ENCODE results near the gene BRICD5. TPM values are rescaled to one million over a fixed set of nuclear protein-coding genes. Genes with fewer than 3 reads are reported as not detected.

Gene BRICD5
- total RNA-seq, 1 donor from 2014 or later, result 5.1 TPM

GRCh38 chr16:2194166-2194834, 16.4 kb downstream of the BRICD5 start:
- TF ChIP-seq, protein P1, sequence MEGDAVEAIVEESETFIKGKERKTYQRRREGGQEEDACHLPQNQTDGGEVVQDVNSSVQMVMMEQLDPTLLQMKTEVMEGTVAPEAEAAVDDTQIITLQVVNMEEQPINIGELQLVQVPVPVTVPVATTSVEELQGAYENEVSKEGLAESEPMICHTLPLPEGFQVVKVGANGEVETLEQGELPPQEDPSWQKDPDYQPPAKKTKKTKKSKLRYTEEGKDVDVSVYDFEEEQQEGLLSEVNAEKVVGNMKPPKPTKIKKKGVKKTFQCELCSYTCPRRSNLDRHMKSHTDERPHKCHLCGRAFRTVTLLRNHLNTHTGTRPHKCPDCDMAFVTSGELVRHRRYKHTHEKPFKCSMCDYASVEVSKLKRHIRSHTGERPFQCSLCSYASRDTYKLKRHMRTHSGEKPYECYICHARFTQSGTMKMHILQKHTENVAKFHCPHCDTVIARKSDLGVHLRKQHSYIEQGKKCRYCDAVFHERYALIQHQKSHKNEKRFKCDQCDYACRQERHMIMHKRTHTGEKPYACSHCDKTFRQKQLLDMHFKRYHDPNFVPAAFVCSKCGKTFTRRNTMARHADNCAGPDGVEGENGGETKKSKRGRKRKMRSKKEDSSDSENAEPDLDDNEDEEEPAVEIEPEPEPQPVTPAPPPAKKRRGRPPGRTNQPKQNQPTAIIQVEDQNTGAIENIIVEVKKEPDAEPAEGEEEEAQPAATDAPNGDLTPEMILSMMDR (IDR thresholded peaks at IDR 0.05), result no peak
- Mint-ChIP-seq H3K36me3 (ENCODE audit: low read depth) (no peaks in the 10 kb centered on the region), H3K27me3 (peaks cover 19% of the 10 kb centered on the region), H3K4me3 (no peak overlapping the region), H3K9me3 (no peaks in the 10 kb centered on the region), H3K27ac (no peak overlapping the region), H3K4me1 (peaks cover 8% of the 10 kb centered on the region)
- no peak for ATAC-seq (ENCODE audit: low read depth)
- POLR2A ChIA-PET, result interaction anchor here (0.6 to 5.3 kb wide), 5 partner anchors 20 to 307 kb away, joined by 3 to 26 read pairs (median 4); partner anchors contain the start of genes ECI1 and TRAF7
- no peak for DNase-seq
- CTCF ChIA-PET, result interaction anchor here (1.0 to 2.1 kb wide), 6 partner anchors 20 to 307 kb away, joined by 3 to 34 read pairs (median 8); partner anchors contain the start of genes ECI1 and PGP
- intact Hi-C loops (cut with micrococcal nuclease), result no loop called here

GRCh38 chr16:2191446-2191706, 19.3 kb downstream of the BRICD5 start:
- Mint-ChIP-seq H3K4me3 (no peak overlapping the region), H3K36me3 (ENCODE audit: low read depth) (no peaks in the 10 kb centered on the region), H3K27ac (no peak overlapping the region), H3K4me1 (peaks cover 8% of the 10 kb centered on the region), H3K9me3 (no peaks in the 10 kb centered on the region), H3K27me3 (peaks cover 9% of the 10 kb centered on the region)
- TF ChIP-seq, protein P1 (IDR thresholded peaks at IDR 0.05), result no peak
- ATAC-seq (ENCODE audit: low read depth) (no peak), DNase-seq (no peak)
- POLR2A ChIA-PET, result interaction anchor here (0.6 kb wide), 1 partner anchor 227 kb away, joined by 4 read pairs; no protein-coding TSS in a partner anchor
- CTCF ChIA-PET, result no interaction called here
- intact Hi-C loops (cut with micrococcal nuclease), result no loop called here

GRCh38 chr16:2190659-2191445, 19.8 kb downstream of the BRICD5 start:
- H3K36me3 Mint-ChIP-seq (ENCODE audit: low read depth), result no peaks in the 10 kb centered on the region
- H3K9me3 Mint-ChIP-seq, result no peaks in the 10 kb centered on the region
- ATAC-seq (ENCODE audit: low read depth), result no peak
- intact Hi-C loops (cut with micrococcal nuclease), result no loop called here
- POLR2A ChIA-PET, result interaction anchor here (0.6 kb wide), 1 partner anchor 228 kb away, joined by 4 read pairs; no protein-coding TSS in a partner anchor
- H3K4me1 Mint-ChIP-seq, result peaks cover 8% of the 10 kb centered on the region
- DNase-seq, result no peak
- CTCF ChIA-PET, result no interaction called here
- H3K4me3 Mint-ChIP-seq, result no peak overlapping the region
- TF ChIP-seq, protein P1 (IDR thresholded peaks at IDR 0.05), result no peak
- H3K27me3 Mint-ChIP-seq, result peaks cover 9% of the 10 kb centered on the region
- H3K27ac Mint-ChIP-seq, result no peak overlapping the region

GRCh38 chr16:2190002-2190658, 20.5 kb downstream of the BRICD5 start:
- H3K4me3 Mint-ChIP-seq, result no peak overlapping the region
- TF ChIP-seq, protein P1 (IDR thresholded peaks at IDR 0.05), result no peak
- H3K27me3 Mint-ChIP-seq, result peaks cover 9% of the 10 kb centered on the region
- DNase-seq, result no peak
- no peak for ATAC-seq (ENCODE audit: low read depth)
- no peak overlapping the region for H3K27ac Mint-ChIP-seq
- no peaks in the 10 kb centered on the region for H3K36me3 Mint-ChIP-seq (ENCODE audit: low read depth)
- no peaks in the 10 kb centered on the region for H3K9me3 Mint-ChIP-seq
- intact Hi-C loops (cut with micrococcal nuclease), result no loop called here
- CTCF ChIA-PET, result no interaction called here
- H3K4me1 Mint-ChIP-seq, result peaks cover 5% of the 10 kb centered on the region
- POLR2A ChIA-PET, result interaction anchor here (0.7 kb wide), 1 partner anchor 50 kb away, joined by 6 read pairs; no protein-coding TSS in a partner anchor

Measured in activated B cell treated with CpG ODN at 0.5 μM for 24 hours (primary cell).